ENCODE results near the gene FOXG1. TPM values are rescaled to one million over a fixed set of nuclear protein-coding genes. Genes with fewer than 3 reads are reported as not detected.

The FOXG1 gene
- total RNA-seq, 1 donor from 2014 or later = not detected

GRCh38 chr14:28773861-28774691 is 7.5 kb downstream of the FOXG1 start:
- intact Hi-C loops (cut with DNase I) = no loop called here
- DNase-seq (ENCODE audit: low spot score) = no peak

DNA sequence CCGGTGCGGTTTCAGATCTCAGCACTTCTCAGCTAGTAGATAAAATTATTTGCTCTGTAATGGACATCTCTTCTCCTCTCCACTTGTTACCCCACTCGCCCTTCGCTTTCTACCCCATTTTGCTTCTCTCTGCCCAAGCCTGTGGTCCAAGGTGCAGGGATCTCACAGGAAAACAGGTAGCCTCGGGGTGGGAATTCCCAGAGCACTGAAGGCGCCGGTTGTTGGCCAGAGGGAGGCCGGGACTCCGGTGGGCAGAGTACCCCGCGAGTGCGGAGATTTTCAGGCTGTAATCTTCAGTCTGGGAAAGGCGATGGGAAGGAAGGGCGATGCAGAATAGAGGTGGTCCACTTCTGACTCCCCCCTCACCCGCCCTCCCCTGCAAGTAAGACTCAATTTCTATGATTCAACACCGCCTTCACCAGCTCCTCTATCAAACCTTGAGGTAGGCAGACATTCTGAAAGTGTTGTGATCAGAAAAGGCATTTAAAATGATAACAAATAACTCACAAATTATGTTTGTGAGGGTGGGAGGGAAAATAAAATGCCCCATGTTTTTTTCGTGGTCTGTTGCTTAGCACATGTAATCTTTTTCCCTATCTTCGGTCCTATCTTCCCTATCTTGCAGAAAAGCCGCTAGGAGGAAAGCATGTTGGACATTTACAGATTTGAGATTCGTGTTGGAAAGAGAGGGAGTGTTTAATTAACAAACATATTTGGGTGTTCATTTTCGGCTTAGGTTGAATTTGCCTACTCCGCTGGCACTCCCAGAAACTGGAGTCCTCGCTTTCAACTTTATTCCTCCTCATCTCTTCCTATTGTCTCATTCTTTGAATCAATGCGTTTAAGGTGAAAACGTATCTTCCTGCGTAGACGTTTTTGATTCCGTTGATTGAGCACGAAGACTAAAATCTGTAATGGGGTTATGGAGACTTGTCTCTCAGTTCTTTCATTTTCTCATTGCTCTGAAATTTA is 8.5 kb downstream of the FOXG1 start:
- intact Hi-C loops (cut with DNase I) = no loop called here
- no peak for DNase-seq (ENCODE audit: low spot score)

DNA sequence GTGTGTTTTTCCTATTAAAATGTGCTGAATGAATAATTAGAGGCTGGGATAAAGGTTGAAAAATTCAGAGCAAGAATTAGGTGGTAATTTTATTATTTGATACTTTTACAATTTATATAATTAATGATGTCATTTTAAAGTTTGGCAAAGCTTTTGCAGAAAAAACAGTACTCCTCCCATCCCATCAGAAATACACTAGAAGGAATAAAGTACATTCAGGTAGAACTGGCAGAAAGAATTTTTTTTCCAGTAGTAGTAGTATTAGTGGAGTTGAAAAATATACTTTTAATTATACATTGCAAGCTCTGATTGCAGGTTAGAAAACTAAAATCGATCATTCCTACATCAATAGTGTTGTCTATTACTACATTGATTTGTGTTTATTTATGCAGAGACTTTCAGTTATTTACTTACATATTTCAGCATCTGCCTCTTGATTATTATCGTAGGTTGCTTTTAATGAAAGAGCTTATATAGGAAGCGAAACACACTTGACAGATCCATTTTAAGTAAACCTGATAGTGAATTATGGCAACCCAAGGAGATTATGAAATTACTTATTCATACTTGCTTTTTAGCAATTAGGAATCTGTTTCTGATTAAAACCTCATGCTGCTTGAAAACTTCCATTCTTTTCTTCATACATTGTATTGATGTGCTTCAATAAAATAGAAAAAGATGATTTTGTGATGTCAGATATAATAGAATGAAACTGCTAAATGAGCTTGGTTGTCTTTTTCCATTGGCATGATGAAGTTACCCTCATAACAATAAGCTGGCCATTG is 10.1 kb downstream of the FOXG1 start:
- DNase-seq (ENCODE audit: low spot score) = no peak

DNA sequence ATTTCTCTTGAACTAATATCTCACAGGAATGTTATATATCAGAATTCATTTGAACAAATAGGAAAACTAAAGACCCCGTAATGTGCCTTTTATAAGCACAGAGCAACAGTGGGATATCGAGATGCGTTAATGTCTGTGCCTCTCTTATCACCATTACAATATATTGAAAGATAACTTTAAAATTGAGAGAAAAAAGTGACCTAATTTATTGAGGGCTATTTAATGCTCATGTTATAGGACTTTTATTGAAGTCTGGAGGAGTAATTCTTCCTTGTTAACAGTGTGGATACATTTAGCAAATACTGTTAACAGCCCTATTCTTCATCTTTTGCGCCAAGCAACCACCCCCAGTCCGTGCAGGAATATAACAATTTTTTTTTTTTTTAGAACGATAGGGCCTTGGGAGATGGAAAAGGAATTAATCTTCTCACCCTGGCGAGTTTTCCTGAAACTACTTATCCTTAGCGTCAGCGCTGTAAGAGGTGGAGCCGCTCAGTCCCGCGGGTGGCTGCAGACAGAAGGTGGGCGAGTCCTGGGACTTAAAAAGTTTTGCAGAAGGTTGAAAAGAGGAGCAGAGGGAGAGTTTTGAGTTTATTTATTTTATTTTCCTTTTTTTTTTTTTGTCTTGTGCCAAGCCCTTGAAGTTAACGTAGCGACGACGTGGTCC is 11.0 kb downstream of the FOXG1 start:
- intact Hi-C loops (cut with DNase I) = no loop called here
- DNase-seq (ENCODE audit: low spot score) = no peak

More for the DNA sequence above, 10.1 kb downstream of the FOXG1 start:
- intact Hi-C loops (cut with DNase I) = no loop called here

- DNase-seq (ENCODE audit: low spot score) = no peak
- intact Hi-C loops (cut with DNase I) = no loop called here
These were observed 11.8 kb downstream of the FOXG1 start for GRCh38 chr14:28778138-28779117.

DNA sequence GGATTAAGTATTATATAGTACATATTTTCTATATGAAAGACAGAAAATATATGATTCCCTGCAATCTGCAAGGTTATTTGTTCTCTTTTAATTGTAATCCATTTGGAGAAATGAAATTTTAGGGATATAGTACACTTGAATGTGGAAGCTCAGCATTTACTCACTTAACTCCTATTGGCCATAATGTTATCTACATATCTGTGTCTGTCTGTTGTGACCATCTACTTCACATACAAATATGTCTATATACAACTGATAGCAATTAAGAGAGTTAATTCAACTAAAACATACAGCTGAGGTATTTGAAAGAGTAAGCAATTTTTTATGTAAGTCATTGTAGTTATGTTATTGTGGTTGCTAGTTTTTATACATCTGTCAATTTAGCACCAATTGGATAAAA is 12.9 kb downstream of the FOXG1 start:
- intact Hi-C loops (cut with DNase I) = no loop called here
- DNase-seq (ENCODE audit: low spot score) = no peak

- intact Hi-C loops (cut with DNase I) = no loop called here
These were observed 14.5 kb downstream of the FOXG1 start for GRCh38 chr14:28780843-28781820.

DNA sequence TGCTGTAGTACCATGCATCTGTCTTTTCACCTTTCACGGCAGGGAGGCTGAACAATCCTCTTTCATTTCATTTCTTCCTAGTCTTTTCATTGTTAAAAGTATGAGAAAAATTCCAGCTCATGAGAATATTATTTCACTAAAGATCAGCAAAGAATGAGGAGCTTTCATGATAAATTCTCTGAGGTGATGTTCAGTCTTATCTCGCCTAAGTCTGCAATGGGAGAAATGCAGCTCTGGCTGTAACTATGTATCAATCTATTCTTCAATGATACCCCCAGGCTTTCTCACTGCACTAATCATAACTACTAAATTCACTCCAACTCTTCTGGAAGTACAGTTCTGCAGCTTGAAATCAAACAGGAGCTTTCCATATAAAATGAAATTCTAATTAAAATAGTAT is 15.7 kb downstream of the FOXG1 start:
- intact Hi-C loops (cut with DNase I) = no loop called here
- DNase-seq (ENCODE audit: low spot score) = no peak

More at GRCh38 chr14:28780843-28781820, 14.5 kb downstream of the FOXG1 start:
- no peak for DNase-seq (ENCODE audit: low spot score)

- DNase-seq (ENCODE audit: low spot score) = no peak
- intact Hi-C loops (cut with DNase I) = no loop called here
These were observed 17.1 kb downstream of the FOXG1 start for GRCh38 chr14:28783664-28784063.

GRCh38 chr14:28784096-28785048 is 17.8 kb downstream of the FOXG1 start:
- intact Hi-C loops (cut with DNase I) = no loop called here

GRCh38 chr14:28785096-28785952 is 18.7 kb downstream of the FOXG1 start:
- no peak for DNase-seq (ENCODE audit: low spot score)
- intact Hi-C loops (cut with DNase I) = no loop called here

More at GRCh38 chr14:28784096-28785048, 17.8 kb downstream of the FOXG1 start:
- no peak for DNase-seq (ENCODE audit: low spot score)

GRCh38 chr14:28807518-28807917 is 40.9 kb downstream of the FOXG1 start:
- intact Hi-C loops (cut with DNase I) = no loop called here
- no peak for DNase-seq (ENCODE audit: low spot score)

GRCh38 chr14:28813810-28814209 is 47.2 kb downstream of the FOXG1 start:
- no peak for DNase-seq (ENCODE audit: low spot score)

More at GRCh38 chr14:28813810-28814209, 47.2 kb downstream of the FOXG1 start:
- intact Hi-C loops (cut with DNase I) = no loop called here

All from cardiac septum (tissue), 1 donor.